SK-N-SH treated with all-trans-retinoic acid at 6 μM for 48 hours (cell line): ENCODE data around the gene FAM171A1.

ENCODE experiments used
- CSDC2 ChIP-seq: fragments of 250-450 bp; sonication (Bioruptor Pico); IDR thresholded peaks from 2 replicates; pipeline ENCODE4 v1.5.0; 2020; ENCODE audit warnings: mild to moderate bottlenecking, moderate library complexity
- ISL1 ChIP-seq: fragments of 250-450 bp; sonication (Bioruptor Pico); IDR thresholded peaks from 2 replicates; pipeline ENCODE4 v2.1.2; 2022; ENCODE audit warnings: mild to moderate bottlenecking, moderate library complexity
- PATZ1 ChIP-seq: fragments of 250-450 bp; sonication (Bioruptor Pico); IDR thresholded peaks from 2 replicates; pipeline ENCODE4 v1.8.0; 2020; ENCODE audit warnings: mild to moderate bottlenecking, moderate library complexity, borderline replicate concordance
- ZC3H10 ChIP-seq: fragments of 250-450 bp; sonication (Bioruptor Pico); IDR thresholded peaks from 2 replicates; pipeline ENCODE4 v1.5.1; 2021; ENCODE audit warnings: mild to moderate bottlenecking, moderate library complexity
- ZFP3 ChIP-seq: fragments of 250-450 bp; sonication (Bioruptor Pico); IDR thresholded peaks from 2 replicates; pipeline ENCODE4 v1.5.0; 2020; ENCODE audit warnings: mild to moderate bottlenecking, moderate library complexity
- ZFP30 ChIP-seq: fragments of 450-650 bp; formaldehyde crosslinking; IDR thresholded peaks from 2 replicates; pipeline ENCODE4 v1.5.0; 2022; ENCODE audit warnings: mild to moderate bottlenecking, moderate library complexity
- ZNF70 ChIP-seq: fragments of 450-650 bp; formaldehyde crosslinking; IDR thresholded peaks from 2 replicates; pipeline ENCODE4 v1.5.0; 2020; ENCODE audit warnings: mild to moderate bottlenecking, moderate library complexity
- ZNF8 ChIP-seq: fragments of 450-650 bp; formaldehyde crosslinking; IDR thresholded peaks from 2 replicates; pipeline ENCODE4 v1.5.0; 2020; ENCODE audit warnings: mild to moderate bottlenecking, moderate library complexity
- TF ChIP-seq, protein P1 (sequence below): fragments of 250-450 bp; sonication (Bioruptor Pico); IDR thresholded peaks from 2 replicates; pipeline ENCODE4 v1.5.1; 2020; ENCODE audit warnings: low read depth, mild to moderate bottlenecking, moderate library complexity

GRCh38 chr10:15213461-15213861 is 157.6 kb downstream of the FAM171A1 start:
- TF ChIP-seq ZFP30: no peak
- TF ChIP-seq PATZ1: no peak
- no peak for TF ChIP-seq ISL1
- TF ChIP-seq ZFP3 (CRISPR knock-in tag): no peak
- TF ChIP-seq CSDC2 (CRISPR knock-in tag): no peak
- TF ChIP-seq ZNF8 (CRISPR knock-in tag): no peak
- no peak for TF ChIP-seq ZC3H10 (CRISPR knock-in tag)
- TF ChIP-seq, protein P1, sequence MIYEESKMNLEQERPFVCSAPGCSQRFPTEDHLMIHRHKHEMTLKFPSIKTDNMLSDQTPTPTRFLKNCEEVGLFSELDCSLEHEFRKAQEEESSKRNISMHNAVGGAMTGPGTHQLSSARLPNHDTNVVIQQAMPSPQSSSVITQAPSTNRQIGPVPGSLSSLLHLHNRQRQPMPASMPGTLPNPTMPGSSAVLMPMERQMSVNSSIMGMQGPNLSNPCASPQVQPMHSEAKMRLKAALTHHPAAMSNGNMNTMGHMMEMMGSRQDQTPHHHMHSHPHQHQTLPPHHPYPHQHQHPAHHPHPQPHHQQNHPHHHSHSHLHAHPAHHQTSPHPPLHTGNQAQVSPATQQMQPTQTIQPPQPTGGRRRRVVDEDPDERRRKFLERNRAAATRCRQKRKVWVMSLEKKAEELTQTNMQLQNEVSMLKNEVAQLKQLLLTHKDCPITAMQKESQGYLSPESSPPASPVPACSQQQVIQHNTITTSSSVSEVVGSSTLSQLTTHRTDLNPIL (CRISPR knock-in tag): no peak
- TF ChIP-seq ZNF70: no peak
